GM12874 (cell line): Measurements from ENCODE around the gene MARF1.

Experiments used
- TF ChIP-seq, protein P1 (sequence below): IDR thresholded peaks from 2 replicates; pipeline ENCODE4 v1.5.1; 2011; ENCODE audit warnings: low read depth, mild to moderate bottlenecking, control low read depth, low read length, moderate library complexity; ENCODE audit not compliant: insufficient read depth

The MARF1 gene

DNA sequence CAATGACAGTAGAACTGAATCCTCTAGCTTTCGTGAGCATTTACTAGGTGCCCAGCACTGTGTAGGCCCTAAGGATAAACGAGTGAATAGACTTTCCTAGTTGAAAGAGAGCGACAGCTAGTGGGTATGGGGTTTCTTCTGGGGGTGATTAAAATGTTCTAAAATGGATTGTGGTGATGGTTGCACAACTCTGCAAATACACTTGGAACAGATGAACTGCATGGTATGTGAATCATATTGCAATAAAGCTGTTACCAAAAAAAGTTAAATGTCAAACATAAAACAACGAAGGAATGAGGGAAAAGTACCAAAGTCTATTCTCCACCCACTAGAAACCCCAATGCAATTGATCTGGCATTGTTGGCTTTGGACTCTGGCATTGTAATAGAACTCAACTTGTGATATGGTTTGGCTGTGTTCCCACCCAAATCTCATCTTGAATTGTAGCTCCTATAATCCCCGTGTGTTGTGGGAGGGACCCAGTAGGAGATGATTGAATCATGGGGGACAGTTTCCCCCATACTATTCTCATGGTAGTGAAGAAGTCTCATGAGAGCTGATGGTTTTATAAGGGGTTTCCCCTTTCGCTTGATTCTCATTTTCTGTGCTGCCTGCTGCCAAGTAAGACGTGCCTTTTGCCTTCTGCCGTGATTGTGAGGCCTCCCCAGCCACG is 70.5 kb downstream of the MARF1 start:
- TF ChIP-seq, protein P1, sequence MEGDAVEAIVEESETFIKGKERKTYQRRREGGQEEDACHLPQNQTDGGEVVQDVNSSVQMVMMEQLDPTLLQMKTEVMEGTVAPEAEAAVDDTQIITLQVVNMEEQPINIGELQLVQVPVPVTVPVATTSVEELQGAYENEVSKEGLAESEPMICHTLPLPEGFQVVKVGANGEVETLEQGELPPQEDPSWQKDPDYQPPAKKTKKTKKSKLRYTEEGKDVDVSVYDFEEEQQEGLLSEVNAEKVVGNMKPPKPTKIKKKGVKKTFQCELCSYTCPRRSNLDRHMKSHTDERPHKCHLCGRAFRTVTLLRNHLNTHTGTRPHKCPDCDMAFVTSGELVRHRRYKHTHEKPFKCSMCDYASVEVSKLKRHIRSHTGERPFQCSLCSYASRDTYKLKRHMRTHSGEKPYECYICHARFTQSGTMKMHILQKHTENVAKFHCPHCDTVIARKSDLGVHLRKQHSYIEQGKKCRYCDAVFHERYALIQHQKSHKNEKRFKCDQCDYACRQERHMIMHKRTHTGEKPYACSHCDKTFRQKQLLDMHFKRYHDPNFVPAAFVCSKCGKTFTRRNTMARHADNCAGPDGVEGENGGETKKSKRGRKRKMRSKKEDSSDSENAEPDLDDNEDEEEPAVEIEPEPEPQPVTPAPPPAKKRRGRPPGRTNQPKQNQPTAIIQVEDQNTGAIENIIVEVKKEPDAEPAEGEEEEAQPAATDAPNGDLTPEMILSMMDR = no peak

DNA sequence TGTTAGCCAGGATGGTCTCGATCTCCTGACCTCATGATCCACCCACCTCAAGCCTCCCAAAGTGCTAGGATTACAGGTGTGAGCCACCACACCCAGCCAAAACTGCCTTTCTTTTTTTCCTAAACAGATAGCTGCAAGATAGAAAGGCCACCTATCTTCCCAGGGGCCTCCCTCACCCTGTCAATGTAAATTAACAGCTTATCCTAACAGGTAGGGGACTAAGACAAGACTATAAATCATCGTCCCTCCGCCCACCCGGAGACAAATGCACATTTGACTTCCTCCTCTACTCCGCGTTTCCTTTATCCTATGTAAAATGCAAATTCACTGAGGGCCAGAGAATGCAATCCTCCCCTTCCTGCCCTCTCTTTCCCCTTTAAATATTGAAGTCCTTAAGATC is 71.4 kb downstream of the MARF1 start:
- TF ChIP-seq, protein P1 = no peak

DNA sequence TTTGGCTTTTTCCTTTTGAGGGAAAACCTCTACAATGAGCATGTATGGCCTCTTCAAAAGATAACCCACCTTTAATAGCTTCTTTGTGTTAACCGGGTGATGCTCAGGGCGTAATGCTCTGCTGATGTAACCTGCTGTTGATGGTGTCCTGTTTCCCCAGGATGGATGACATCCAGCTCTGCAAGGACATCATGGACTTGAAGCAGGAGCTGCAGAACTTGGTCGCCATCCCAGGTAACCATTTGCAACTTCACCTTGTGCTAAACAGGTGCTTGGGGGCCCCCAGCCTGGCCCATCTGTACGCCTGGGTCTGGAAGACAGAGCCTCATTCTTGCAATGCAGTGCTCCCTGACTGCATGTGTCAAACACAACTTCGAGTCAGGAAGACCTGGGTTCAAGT is 75.1 kb downstream of the MARF1 start:
- TF ChIP-seq, protein P1 = no peak

DNA sequence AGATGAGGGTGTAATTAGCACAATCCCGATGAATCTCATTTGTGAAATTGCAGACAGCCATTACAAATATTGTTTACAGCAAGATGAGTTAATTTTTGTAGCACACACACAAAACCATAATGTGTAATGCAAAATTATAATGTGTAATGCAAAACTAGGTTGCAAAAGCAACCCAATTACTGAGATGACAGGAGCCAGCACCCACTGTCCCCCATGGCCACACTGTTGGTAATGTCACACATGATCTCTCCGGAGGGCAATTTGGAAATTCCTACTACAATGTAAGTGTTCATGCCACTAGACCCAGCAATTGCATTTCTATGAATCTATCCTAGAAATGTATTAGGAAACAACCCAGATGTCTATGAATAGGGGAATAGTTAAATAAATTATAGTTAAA is 76.9 kb downstream of the MARF1 start:
- TF ChIP-seq, protein P1 = no peak

DNA sequence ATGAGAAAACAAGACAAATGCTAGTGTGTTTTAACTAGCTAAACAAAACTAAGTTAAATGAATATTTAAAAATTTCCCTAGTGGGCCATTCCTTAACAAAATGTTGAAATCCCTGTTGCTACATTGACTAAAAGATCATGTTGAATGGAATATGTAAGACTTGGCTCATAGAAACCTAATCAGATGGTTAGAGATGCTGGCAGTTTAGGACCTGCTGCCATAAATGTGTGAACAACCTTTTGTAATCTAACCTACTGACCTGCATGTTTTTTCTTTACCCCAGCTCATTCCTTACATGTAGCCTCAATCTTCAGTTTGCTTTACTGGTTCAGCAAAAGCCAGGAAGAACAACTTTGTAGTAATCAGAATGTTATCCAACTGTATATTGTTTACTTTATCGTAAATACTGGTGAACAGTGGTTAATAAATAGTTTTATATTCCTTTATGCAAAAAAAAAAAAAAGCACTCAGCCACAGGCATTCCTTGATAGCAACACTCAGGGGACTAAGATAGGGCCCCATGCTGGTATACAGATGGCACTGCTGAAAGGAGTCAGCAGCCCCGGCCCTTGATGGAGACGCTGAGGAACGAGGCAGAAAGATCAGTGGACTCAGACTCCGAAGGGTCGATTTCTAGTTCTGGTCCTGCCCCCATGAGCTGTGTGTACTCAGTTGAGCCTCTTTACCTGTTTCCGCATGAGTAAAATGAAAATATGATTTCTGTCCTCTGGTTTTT is 78.2 kb downstream of the MARF1 start:
- TF ChIP-seq, protein P1 = no peak

DNA sequence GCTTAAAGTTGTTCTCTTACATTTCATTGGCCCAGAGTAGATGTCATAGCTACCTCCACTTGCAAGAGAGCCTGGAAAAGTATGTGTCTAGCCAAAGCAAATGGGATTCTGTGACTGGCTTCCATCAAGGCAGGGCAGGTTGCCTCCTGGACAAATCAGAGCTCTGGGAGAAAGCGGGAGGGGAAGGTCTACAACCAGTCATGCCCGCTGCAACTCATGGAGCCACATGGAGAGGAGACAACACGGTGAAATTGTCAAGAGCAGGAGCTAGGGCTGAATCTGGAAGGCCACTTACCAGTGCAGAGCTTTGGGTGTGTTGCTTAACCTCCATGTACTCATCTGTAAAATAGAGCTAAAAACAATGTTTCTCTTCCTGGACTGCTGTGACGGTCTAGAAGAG is 83.8 kb downstream of the MARF1 start:
- TF ChIP-seq, protein P1 = no peak

DNA sequence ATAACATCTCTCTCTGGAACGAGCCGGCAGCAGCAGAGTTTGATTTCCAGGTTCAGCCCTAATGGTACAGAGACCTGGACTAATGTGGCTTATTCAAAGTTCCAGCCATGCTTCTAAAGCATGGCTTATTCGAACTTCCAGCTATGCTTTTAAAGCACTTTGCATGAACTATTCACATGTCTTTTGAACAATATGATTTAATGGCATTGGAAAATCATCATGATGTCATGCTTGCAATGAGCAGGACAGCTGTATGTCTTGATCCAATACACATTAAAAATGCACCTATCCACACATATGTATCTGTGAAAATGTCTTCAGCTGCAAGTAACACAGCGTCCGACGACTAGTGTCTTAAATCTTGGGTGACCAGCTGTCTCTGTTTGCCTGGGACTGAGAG is 85.7 kb downstream of the MARF1 start:
- TF ChIP-seq, protein P1 = no peak
